Activated CD4-positive, alpha-beta memory T cell treated with anti-CD3 and anti-CD28 coated beads for 36 hours (primary cell): ENCODE results near the gene GOLGB1. TPM values are rescaled to one million over a fixed set of nuclear protein-coding genes. Genes with fewer than 3 reads are reported as not detected.

Source experiments
- CTCF ChIA-PET: fragments of 350-600 bp; sonication (Branson Sonifier 250); formaldehyde crosslinking; loops from one replicate; lab custom pipeline; 2021; ENCODE audit warnings: antibody characterized with exemption, inconsistent platforms; lab: Charles Lee
- POLR2A ChIA-PET: fragments of 350-600 bp; sonication (Branson Sonifier 250); formaldehyde crosslinking; loops from one replicate; lab custom pipeline; 2021; ENCODE audit warnings: antibody characterized with exemption; lab: Charles Lee
- DNase-seq: peaks from one replicate; pipeline ENCODE4 v3.0.0-alpha.2; 2020
- H3K27ac Mint-ChIP-seq: one replicate; pipeline ENCODE4 v1.8.0; 2021; ENCODE audit warnings: mixed read lengths
- H3K27me3 Mint-ChIP-seq: one replicate; pipeline ENCODE4 v1.8.0; 2021; ENCODE audit warnings: mixed read lengths
- H3K36me3 Mint-ChIP-seq: one replicate; pipeline ENCODE4 v1.8.0; 2021; ENCODE audit warnings: mixed read lengths
- H3K4me1 Mint-ChIP-seq: one replicate; pipeline ENCODE4 v1.8.0; 2021; ENCODE audit warnings: low read depth, mixed read lengths
- H3K4me3 Mint-ChIP-seq: one replicate; pipeline ENCODE4 v1.8.0; 2021; ENCODE audit warnings: mild to moderate bottlenecking, mixed read lengths
- H3K9me3 Mint-ChIP-seq: one replicate; pipeline ENCODE4 v1.8.0; 2021; ENCODE audit warnings: mixed read lengths
- intact Hi-C: fragments of 100-400 bp; cut with micrococcal nuclease; formaldehyde crosslinking; loops from one replicate; pipeline ENCODE4 v1.15.1; 2023
- total RNA-seq, 2 experiments: library from RNA; stranded (reverse); gene quantifications; one replicate each; pipeline ENCODE4 v1.2.3, GENCODE V29; 2021

Gene GOLGB1
- total RNA-seq, 2 experiments from 2014 or later = 22.7 to 26.0 TPM

- ChIA-PET POLR2A (no interaction called here), CTCF (no interaction called here)
- no peak for DNase-seq
- Mint-ChIP-seq H3K27me3 (no peaks in the 10 kb centered on the region), H3K4me1 (no peaks in the 10 kb centered on the region), H3K36me3 (peaks cover 27% of the 10 kb centered on the region), H3K4me3 (no peak overlapping the region), H3K27ac (no peak overlapping the region), H3K9me3 (no peaks in the 10 kb centered on the region)
- intact Hi-C loops = no loop called here
Observed at GRCh38 chr3:121667333-121667732, 82.2 kb downstream of the GOLGB1 start.

- no peak overlapping the region for H3K27ac Mint-ChIP-seq
Observed at GRCh38 chr3:121665488-121665887, 84.1 kb downstream of the GOLGB1 start.

GRCh38 chr3:121663171-121663847, 86.2 kb downstream of the GOLGB1 start:
- H3K9me3 Mint-ChIP-seq = peaks cover 2% of the 10 kb centered on the region
- CTCF ChIA-PET = no interaction called here

More at GRCh38 chr3:121665488-121665887, 84.1 kb downstream of the GOLGB1 start:
- Mint-ChIP-seq H3K9me3 (peaks cover 2% of the 10 kb centered on the region), H3K4me1 (peaks cover 11% of the 10 kb centered on the region), H3K27me3 (no peaks in the 10 kb centered on the region), H3K4me3 (no peak overlapping the region), H3K36me3 (peaks cover 34% of the 10 kb centered on the region)
- ChIA-PET POLR2A (no interaction called here), CTCF (no interaction called here)
- no peak for DNase-seq
- intact Hi-C loops = no loop called here

GRCh38 chr3:121662742-121663141, 86.8 kb downstream of the GOLGB1 start:
- peaks cover 45% of the 10 kb centered on the region for H3K36me3 Mint-ChIP-seq
- no peak overlapping the region for H3K4me3 Mint-ChIP-seq
- H3K27me3 Mint-ChIP-seq = no peaks in the 10 kb centered on the region
- H3K27ac Mint-ChIP-seq = no peak overlapping the region
- ChIA-PET CTCF (no interaction called here), POLR2A (no interaction called here)
- no peak for DNase-seq
- peaks cover 2% of the 10 kb centered on the region for H3K9me3 Mint-ChIP-seq
- H3K4me1 Mint-ChIP-seq = peaks cover 30% of the 10 kb centered on the region
- intact Hi-C loops = loop anchor here (5.0 kb wide), 4 partner anchors 230 to 1540 kb away; partner anchors contain the start of gene SEC22A

More at GRCh38 chr3:121663171-121663847, 86.2 kb downstream of the GOLGB1 start:
- intact Hi-C loops = loop anchor here (5.0 kb wide), 4 partner anchors 231 to 1539 kb away; partner anchors contain the start of gene SEC22A
- DNase-seq = no peak
- Mint-ChIP-seq H3K36me3 (peaks cover 42% of the 10 kb centered on the region), H3K4me1 (peaks cover 24% of the 10 kb centered on the region), H3K27me3 (no peaks in the 10 kb centered on the region), H3K4me3 (no peak overlapping the region), H3K27ac (no peak overlapping the region)
- POLR2A ChIA-PET = no interaction called here

- Mint-ChIP-seq H3K9me3 (peaks cover 2% of the 10 kb centered on the region), H3K4me3 (peak overlapping the region; percentile 97), H3K27me3 (no peaks in the 10 kb centered on the region), H3K27ac (peak overlapping the region; percentile 100), H3K36me3 (peaks cover 51% of the 10 kb centered on the region), H3K4me1 (peaks cover 42% of the 10 kb centered on the region)
- CTCF ChIA-PET = interaction anchor here (0.6 to 1.5 kb wide), 4 partner anchors 89 to 160 kb away, joined by 3 to 11 read pairs (median 3); partner anchors contain the start of genes GOLGB1 and POLQ
- no peak for DNase-seq
- POLR2A ChIA-PET = interaction anchor here (0.9 to 2.0 kb wide), 4 partner anchors 16 to 88 kb away, joined by 4 to 6 read pairs (median 5); partner anchors contain the start of gene GOLGB1
- intact Hi-C loops = loop anchor here (2.0 to 5.0 kb wide), 6 partner anchors 73 to 1567 kb away; partner anchors contain the start of genes GSK3B and SEC22A
Observed at GRCh38 chr3:121661376-121661775, 88.2 kb downstream of the GOLGB1 start.

GRCh38 chr3:121660356-121661171, 89.0 kb downstream of the GOLGB1 start, which contains the start of gene HCLS1:
HCLS1 (minus strand) TSS chr3:121660903; CDS start chr3:121658347, 2,556 bp downstream.
- ChIA-PET CTCF (interaction anchor here (0.6 to 1.5 kb wide), 4 partner anchors 90 to 160 kb away, joined by 3 to 11 read pairs (median 3); partner anchors contain the start of genes GOLGB1 and POLQ), POLR2A (interaction anchor here (0.9 to 2.0 kb wide), 5 partner anchors 17 to 1406 kb away, joined by 3 to 6 read pairs (median 5); partner anchors contain the start of genes GOLGB1 and PDIA5)
- Mint-ChIP-seq H3K9me3 (peaks cover 2% of the 10 kb centered on the region), H3K4me3 (peak within 1 kb of the TSS; percentile 97), H3K36me3 (peaks cover 55% of the 10 kb centered on the region), H3K27ac (peak within 1 kb of the TSS; percentile 100), H3K27me3 (no peaks in the 10 kb centered on the region), H3K4me1 (peaks cover 47% of the 10 kb centered on the region)
- DNase-seq = peak; percentile 83
- intact Hi-C loops = loop anchor here (1.0 to 5.0 kb wide), 10 partner anchors 74 to 1566 kb away; partner anchors contain the start of genes EAF2, GOLGB1, GSK3B and IQCB1

- Mint-ChIP-seq H3K27ac (peak overlapping the region; percentile 100), H3K9me3 (peaks cover 2% of the 10 kb centered on the region), H3K4me3 (peak overlapping the region; percentile 97), H3K4me1 (peaks cover 52% of the 10 kb centered on the region), H3K36me3 (peaks cover 57% of the 10 kb centered on the region), H3K27me3 (no peaks in the 10 kb centered on the region)
- CTCF ChIA-PET = interaction anchor here (0.6 to 1.3 kb wide), 2 partner anchors 114 to 442 kb away, joined by 4 to 7 read pairs; partner anchors contain the start of gene POLQ
- intact Hi-C loops = no loop called here
- POLR2A ChIA-PET = interaction anchor here (1.2 to 1.5 kb wide), 3 partner anchors 18 to 1407 kb away, joined by 3 to 5 read pairs (median 3); partner anchors contain the start of genes FAM162A and PDIA5
- peak; percentile 39 for DNase-seq
Observed at GRCh38 chr3:121659586-121659985, 90.0 kb downstream of the GOLGB1 start.

GRCh38 chr3:121658716-121659435, 90.7 kb downstream of the GOLGB1 start:
- ChIA-PET POLR2A (interaction anchor here (1.2 kb wide), 1 partner anchor 725 kb away, joined by 3 read pairs; the partner anchor contains the start of gene FAM162A), CTCF (interaction anchor here (0.6 to 1.3 kb wide), 2 partner anchors 113 to 443 kb away, joined by 4 to 7 read pairs; partner anchors contain the start of gene POLQ)
- intact Hi-C loops = no loop called here
- peaks cover 57% of the 10 kb centered on the region for H3K36me3 Mint-ChIP-seq
- peaks cover 2% of the 10 kb centered on the region for H3K9me3 Mint-ChIP-seq
- no peaks in the 10 kb centered on the region for H3K27me3 Mint-ChIP-seq
- DNase-seq = no peak
- peak overlapping the region; percentile 100 for H3K27ac Mint-ChIP-seq
- H3K4me1 Mint-ChIP-seq = peaks cover 59% of the 10 kb centered on the region
- peak overlapping the region; percentile 97 for H3K4me3 Mint-ChIP-seq

- Mint-ChIP-seq H3K9me3 (no peaks in the 10 kb centered on the region), H3K27ac (peak overlapping the region; percentile 87), H3K27me3 (no peaks in the 10 kb centered on the region), H3K4me3 (peak overlapping the region; percentile 53), H3K4me1 (peaks cover 72% of the 10 kb centered on the region), H3K36me3 (peaks cover 63% of the 10 kb centered on the region)
- DNase-seq = no peak
- ChIA-PET CTCF (interaction anchor here (1.1 kb wide), 1 partner anchor 95 kb away, joined by 3 read pairs; the partner anchor contains the start of gene GOLGB1), POLR2A (interaction anchor here (0.6 kb wide), 1 partner anchor 778 kb away, joined by 3 read pairs; no protein-coding TSS in a partner anchor)
- intact Hi-C loops = no loop called here
Observed at GRCh38 chr3:121654493-121655385, 94.8 kb downstream of the GOLGB1 start.

- no peaks in the 10 kb centered on the region for H3K9me3 Mint-ChIP-seq
- peaks cover 47% of the 10 kb centered on the region for H3K4me1 Mint-ChIP-seq
- intact Hi-C loops = no loop called here
- no peak for DNase-seq
- no peaks in the 10 kb centered on the region for H3K27me3 Mint-ChIP-seq
- CTCF ChIA-PET = no interaction called here
- H3K36me3 Mint-ChIP-seq = peaks cover 51% of the 10 kb centered on the region
- no peak overlapping the region for H3K27ac Mint-ChIP-seq
- no peak overlapping the region for H3K4me3 Mint-ChIP-seq
- POLR2A ChIA-PET = no interaction called here
Observed at GRCh38 chr3:121651684-121652083, 97.9 kb downstream of the GOLGB1 start.
